Measurements from ENCODE around the gene CERS2. TPM values are rescaled to one million over a fixed set of nuclear protein-coding genes. Genes with fewer than 3 reads are reported as not detected.

CERS2 gene
- total and polyA plus RNA-seq, 2 of the 8 experiments (the other 6 are each of a cell fraction or from before 2014, with no cell fraction given) = 216 to 237 TPM

DNA sequence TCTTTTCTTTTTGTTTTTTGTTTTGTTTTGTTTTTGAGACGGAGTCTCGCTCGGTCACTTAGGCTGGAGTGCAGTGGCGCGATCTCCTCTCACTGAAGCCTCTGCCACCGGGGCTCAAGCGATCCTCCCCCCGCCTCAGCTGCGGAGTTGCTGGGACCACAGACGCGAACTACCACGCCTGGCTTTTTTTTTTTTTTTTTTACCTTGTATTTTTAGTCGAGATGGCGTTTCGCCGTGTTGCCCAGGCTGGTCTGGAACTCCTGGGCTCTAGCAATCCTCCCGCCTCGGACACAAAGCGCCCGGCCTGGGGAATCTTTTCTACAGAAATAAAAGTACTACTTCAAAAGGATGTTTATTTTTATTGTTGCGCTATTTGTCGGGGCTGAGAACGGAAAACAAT is 49.6 kb downstream of the CERS2 start (continued):
- TF ChIP-seq, protein P1, sequence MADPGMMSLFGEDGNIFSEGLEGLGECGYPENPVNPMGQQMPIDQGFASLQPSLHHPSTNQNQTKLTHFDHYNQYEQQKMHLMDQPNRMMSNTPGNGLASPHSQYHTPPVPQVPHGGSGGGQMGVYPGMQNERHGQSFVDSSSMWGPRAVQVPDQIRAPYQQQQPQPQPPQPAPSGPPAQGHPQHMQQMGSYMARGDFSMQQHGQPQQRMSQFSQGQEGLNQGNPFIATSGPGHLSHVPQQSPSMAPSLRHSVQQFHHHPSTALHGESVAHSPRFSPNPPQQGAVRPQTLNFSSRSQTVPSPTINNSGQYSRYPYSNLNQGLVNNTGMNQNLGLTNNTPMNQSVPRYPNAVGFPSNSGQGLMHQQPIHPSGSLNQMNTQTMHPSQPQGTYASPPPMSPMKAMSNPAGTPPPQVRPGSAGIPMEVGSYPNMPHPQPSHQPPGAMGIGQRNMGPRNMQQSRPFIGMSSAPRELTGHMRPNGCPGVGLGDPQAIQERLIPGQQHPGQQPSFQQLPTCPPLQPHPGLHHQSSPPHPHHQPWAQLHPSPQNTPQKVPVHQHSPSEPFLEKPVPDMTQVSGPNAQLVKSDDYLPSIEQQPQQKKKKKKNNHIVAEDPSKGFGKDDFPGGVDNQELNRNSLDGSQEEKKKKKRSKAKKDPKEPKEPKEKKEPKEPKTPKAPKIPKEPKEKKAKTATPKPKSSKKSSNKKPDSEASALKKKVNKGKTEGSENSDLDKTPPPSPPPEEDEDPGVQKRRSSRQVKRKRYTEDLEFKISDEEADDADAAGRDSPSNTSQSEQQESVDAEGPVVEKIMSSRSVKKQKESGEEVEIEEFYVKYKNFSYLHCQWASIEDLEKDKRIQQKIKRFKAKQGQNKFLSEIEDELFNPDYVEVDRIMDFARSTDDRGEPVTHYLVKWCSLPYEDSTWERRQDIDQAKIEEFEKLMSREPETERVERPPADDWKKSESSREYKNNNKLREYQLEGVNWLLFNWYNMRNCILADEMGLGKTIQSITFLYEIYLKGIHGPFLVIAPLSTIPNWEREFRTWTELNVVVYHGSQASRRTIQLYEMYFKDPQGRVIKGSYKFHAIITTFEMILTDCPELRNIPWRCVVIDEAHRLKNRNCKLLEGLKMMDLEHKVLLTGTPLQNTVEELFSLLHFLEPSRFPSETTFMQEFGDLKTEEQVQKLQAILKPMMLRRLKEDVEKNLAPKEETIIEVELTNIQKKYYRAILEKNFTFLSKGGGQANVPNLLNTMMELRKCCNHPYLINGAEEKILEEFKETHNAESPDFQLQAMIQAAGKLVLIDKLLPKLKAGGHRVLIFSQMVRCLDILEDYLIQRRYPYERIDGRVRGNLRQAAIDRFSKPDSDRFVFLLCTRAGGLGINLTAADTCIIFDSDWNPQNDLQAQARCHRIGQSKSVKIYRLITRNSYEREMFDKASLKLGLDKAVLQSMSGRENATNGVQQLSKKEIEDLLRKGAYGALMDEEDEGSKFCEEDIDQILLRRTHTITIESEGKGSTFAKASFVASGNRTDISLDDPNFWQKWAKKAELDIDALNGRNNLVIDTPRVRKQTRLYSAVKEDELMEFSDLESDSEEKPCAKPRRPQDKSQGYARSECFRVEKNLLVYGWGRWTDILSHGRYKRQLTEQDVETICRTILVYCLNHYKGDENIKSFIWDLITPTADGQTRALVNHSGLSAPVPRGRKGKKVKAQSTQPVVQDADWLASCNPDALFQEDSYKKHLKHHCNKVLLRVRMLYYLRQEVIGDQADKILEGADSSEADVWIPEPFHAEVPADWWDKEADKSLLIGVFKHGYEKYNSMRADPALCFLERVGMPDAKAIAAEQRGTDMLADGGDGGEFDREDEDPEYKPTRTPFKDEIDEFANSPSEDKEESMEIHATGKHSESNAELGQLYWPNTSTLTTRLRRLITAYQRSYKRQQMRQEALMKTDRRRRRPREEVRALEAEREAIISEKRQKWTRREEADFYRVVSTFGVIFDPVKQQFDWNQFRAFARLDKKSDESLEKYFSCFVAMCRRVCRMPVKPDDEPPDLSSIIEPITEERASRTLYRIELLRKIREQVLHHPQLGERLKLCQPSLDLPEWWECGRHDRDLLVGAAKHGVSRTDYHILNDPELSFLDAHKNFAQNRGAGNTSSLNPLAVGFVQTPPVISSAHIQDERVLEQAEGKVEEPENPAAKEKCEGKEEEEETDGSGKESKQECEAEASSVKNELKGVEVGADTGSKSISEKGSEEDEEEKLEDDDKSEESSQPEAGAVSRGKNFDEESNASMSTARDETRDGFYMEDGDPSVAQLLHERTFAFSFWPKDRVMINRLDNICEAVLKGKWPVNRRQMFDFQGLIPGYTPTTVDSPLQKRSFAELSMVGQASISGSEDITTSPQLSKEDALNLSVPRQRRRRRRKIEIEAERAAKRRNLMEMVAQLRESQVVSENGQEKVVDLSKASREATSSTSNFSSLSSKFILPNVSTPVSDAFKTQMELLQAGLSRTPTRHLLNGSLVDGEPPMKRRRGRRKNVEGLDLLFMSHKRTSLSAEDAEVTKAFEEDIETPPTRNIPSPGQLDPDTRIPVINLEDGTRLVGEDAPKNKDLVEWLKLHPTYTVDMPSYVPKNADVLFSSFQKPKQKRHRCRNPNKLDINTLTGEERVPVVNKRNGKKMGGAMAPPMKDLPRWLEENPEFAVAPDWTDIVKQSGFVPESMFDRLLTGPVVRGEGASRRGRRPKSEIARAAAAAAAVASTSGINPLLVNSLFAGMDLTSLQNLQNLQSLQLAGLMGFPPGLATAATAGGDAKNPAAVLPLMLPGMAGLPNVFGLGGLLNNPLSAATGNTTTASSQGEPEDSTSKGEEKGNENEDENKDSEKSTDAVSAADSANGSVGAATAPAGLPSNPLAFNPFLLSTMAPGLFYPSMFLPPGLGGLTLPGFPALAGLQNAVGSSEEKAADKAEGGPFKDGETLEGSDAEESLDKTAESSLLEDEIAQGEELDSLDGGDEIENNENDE (IDR thresholded peaks at IDR 0.05; ENCODE audit: insufficient replicate concordance, low read length) = no peak
- TF ChIP-seq KDM5A (IDR thresholded peaks at IDR 0.05; ENCODE audit: low read length) (no peak), RBBP5 (IDR thresholded peaks at IDR 0.05; ENCODE audit: borderline replicate concordance, low read depth, low read length) (no peak), POLR2A (IDR thresholded peaks at IDR 0.05; ENCODE audit: control extremely low read depth in 1 of 2, low read depth in 2 of 2, low read length in 2 of 2) (no peak), SUZ12 (IDR thresholded peaks at IDR 0.05; ENCODE audit: low read length) (no peak), CTBP2 (IDR thresholded peaks at IDR 0.05; ENCODE audit: borderline replicate concordance, insufficient read depth, insufficient read length, low read length) (no peak), TAF1 (IDR thresholded peaks at IDR 0.05; ENCODE audit: low read depth, low read length) (no peak)

Data from H1 (cell line).